GM12878 (cell line): ENCODE data around the gene PEX6. TPM values are rescaled to one million over a fixed set of nuclear protein-coding genes. Genes with fewer than 3 reads are reported as not detected.

Source experiments
- ATAC-seq: fragments of 200-7000 bp; cut with Tn5 transposase; 3 replicates; pipeline ENCODE4 v1.9.1; 2020; ENCODE audit warnings: mild to moderate bottlenecking, moderate library complexity
- BruUV-seq: library from RNA; stranded (reverse); fragments of 400-500 nt; replicated peaks from 2 replicates; lab custom pipeline; 2021; lab: Mats Ljungman, UMichigan
- CTCF ChIA-PET: fragments of 300-600 bp; sonication (Branson Sonifier 250); formaldehyde crosslinking; extraction: SDS; loops from one replicate; lab custom pipeline; 2021; ENCODE audit warnings: inconsistent platforms; lab: Yijun Ruan, JAX
- POLR2A ChIA-PET: fragments of 350-600 bp; formaldehyde crosslinking; extraction: SDS; loops from one replicate; lab custom pipeline; 2021; ENCODE audit warnings: inconsistent platforms; lab: Charles Lee
- RAD21 ChIA-PET: fragments of 300-600 bp; sonication (Branson Sonifier 250); formaldehyde crosslinking; loops from one replicate; lab custom pipeline; 2023; ENCODE audit warnings: antibody characterized with exemption; ENCODE audit not compliant: unreplicated experiment; lab: Charles Lee
- SMC1A ChIA-PET: fragments of 300-600 bp; sonication (Branson Sonifier 250); formaldehyde crosslinking; loops from one replicate; lab custom pipeline; 2023; ENCODE audit not compliant: unreplicated experiment, uncharacterized antibody; lab: Charles Lee
- DNase-seq: peaks from one replicate; pipeline ENCODE4 v3.0.0-alpha.2; 2011; ENCODE audit warnings: low read depth, low spot score
- FAIRE-seq: peaks from 3 replicates; lab custom pipeline; 2011; peaks lifted over from hg19 to GRCh38; lab: Jason Lieb, UNC
- H2AFZ ChIP-seq: 2 replicates; pipeline ENCODE4 v1.6.0; 2011; ENCODE audit warnings: low read depth, low read length, control low read depth; ENCODE audit not compliant: control insufficient read depth
- H3K27ac ChIP-seq: 2 replicates; pipeline ENCODE4 v1.5.1; 2011; ENCODE audit warnings: control low read depth; ENCODE audit not compliant: control insufficient read depth, insufficient read depth
- H3K27me3 ChIP-seq, 2 experiments: replicated peaks in 1 of 2; 2 replicates each; pipeline versions ENCODE4 v1.6.0 to v1.6.1; 2011; ENCODE audit warnings: low read length in 1 of 2; ENCODE audit not compliant: control insufficient read depth in 2 of 2, insufficient read depth in 2 of 2
- H3K36me3 ChIP-seq, 2 experiments: 2 replicates each; pipeline ENCODE4 v1.5.1; 2011; ENCODE audit warnings: low read length in 1 of 2; ENCODE audit not compliant: control insufficient read depth in 2 of 2, insufficient read depth in 2 of 2
- H3K4me1 ChIP-seq: 2 replicates; pipeline ENCODE4 v1.6.1; 2011; ENCODE audit warnings: mild to moderate bottlenecking, low read length, moderate library complexity, mixed read lengths; ENCODE audit not compliant: control insufficient read depth, insufficient read depth
- H3K4me2 ChIP-seq: 2 replicates; pipeline ENCODE4 v1.6.0; 2011; ENCODE audit warnings: control low read depth; ENCODE audit not compliant: control insufficient read depth, insufficient read depth
- H3K4me3 ChIP-seq: fragments of 200-600 bp; sonication (generic); 2 replicates; pipeline ENCODE4 v1.5.1; 2016
- H3K79me2 ChIP-seq: 2 replicates; pipeline ENCODE4 v1.6.0; 2011; ENCODE audit warnings: low read length; ENCODE audit not compliant: control insufficient read depth, insufficient read depth
- H3K9ac ChIP-seq: 2 replicates; pipeline ENCODE4 v1.8.0; 2011; ENCODE audit warnings: low read length, control low read depth, mixed read lengths; ENCODE audit not compliant: control insufficient read depth, insufficient read depth
- H3K9me3 ChIP-seq: replicated peaks from 3 replicates; pipeline ENCODE4 v1.5.1; 2011; ENCODE audit warnings: mild to moderate bottlenecking, low read length; ENCODE audit not compliant: control insufficient read depth, insufficient read depth
- H4K20me1 ChIP-seq: 2 replicates; pipeline ENCODE4 v1.6.0; 2011; ENCODE audit not compliant: control insufficient read depth, insufficient read depth
- ASH2L ChIP-seq: fragments of 300-600, 200-600 bp; sonication (generic); IDR thresholded peaks from 2 replicates; pipeline ENCODE4 v1.6.1; 2017; ENCODE audit warnings: low read depth, mild to moderate bottlenecking, borderline replicate concordance
- BCL11A ChIP-seq: IDR thresholded peaks from 2 replicates; pipeline ENCODE4 v1.6.1; 2011; ENCODE audit warnings: low read depth, low read length
- E4F1 ChIP-seq: fragments of 450-650 bp; IDR thresholded peaks from 2 replicates; pipeline ENCODE4 v1.6.1; 2018; ENCODE audit warnings: borderline replicate concordance, mild to moderate bottlenecking; ENCODE audit not compliant: partially characterized antibody
- GABPA ChIP-seq: IDR thresholded peaks from 2 replicates; pipeline ENCODE4 v1.6.1; 2014; ENCODE audit warnings: antibody characterized with exemption, low read depth, mild to moderate bottlenecking, inconsistent platforms
- NFXL1 ChIP-seq: fragments of 450-650 bp; IDR thresholded peaks from 2 replicates; pipeline ENCODE4 v1.6.1; 2017; ENCODE audit warnings: antibody characterized with exemption, mild to moderate bottlenecking, borderline replicate concordance
- NRF1 ChIP-seq: conservative IDR thresholded peaks from 2 replicates; pipeline ENCODE4 v1.6.1; 2011; ENCODE audit warnings: mild to moderate bottlenecking, low read depth, low read length, improper control_type of control experiment
- PML ChIP-seq: IDR thresholded peaks from 2 replicates; pipeline ENCODE4 v1.6.1; 2012; ENCODE audit warnings: low read length, inconsistent platforms
- TARDBP ChIP-seq: IDR thresholded peaks from 2 replicates; pipeline ENCODE4 v1.6.1; 2016; ENCODE audit warnings: borderline replicate concordance
- ZNF24 ChIP-seq: fragments of 450-650 bp; IDR thresholded peaks from 2 replicates; pipeline ENCODE4 v1.6.1; 2017; ENCODE audit warnings: antibody characterized with exemption, mild to moderate bottlenecking
- ZZZ3 ChIP-seq: IDR thresholded peaks from 2 replicates; pipeline ENCODE4 v1.6.1; 2011; ENCODE audit warnings: low read depth; ENCODE audit not compliant: control insufficient read depth, insufficient read length
- WGBS: methylation state at CpG from one replicate; pipeline ENCODE4 v1.1.6; 2016; ENCODE audit warnings: low lambda C conversion rate; ENCODE audit not compliant: insufficient replicate concordance, insufficient coverage; ENCODE audit errors: missing lambda C conversion rate; 5-methylcytosine and 5-hydroxymethylcytosine counted together
- in situ Hi-C: fragments of 300-500 bp; cut with MboI; formaldehyde crosslinking; loops from 9 replicates; pipeline ENCODE4 v1.14.3; 2018; ENCODE audit warnings: mixed read lengths
- intact Hi-C: fragments of 100-400 bp; cut with micrococcal nuclease; formaldehyde crosslinking; loops from one replicate; pipeline ENCODE4 v1.14.2; 2022; ENCODE audit not compliant: unreplicated experiment
- polyA plus RNA-seq, 11 experiments: library from polyadenylated mRNA; depleted of rRNA in 4 of 11; unstranded in 6 of 11; stranded (reverse) in 5 of 11; fragments of >200 nt; fragmentation: Nextera tagmentation in 4 of 11; fragmentation: Illumina TruSeq in 1 of 11; extraction: Ambion mirVana in 4 of 11; extraction: Trizol in 1 of 11; gene quantifications; 1 replicate in 1 of 11; 2 replicates in 10 of 11; pipeline versions ENCODE4 v1.2.1 to v1.2.3, GENCODE V29; 2011 to 2016; ENCODE audit warnings: inconsistent platforms in 2 of 11, missing spikeins in 2 of 11, low read depth in 1 of 11
- total RNA-seq, 4 experiments: library from RNA; depleted of rRNA in 3 of 4; stranded (reverse); fragments of >200 nt in 3 of 4; fragmentation: Illumina TruSeq in 1 of 4; extraction: Trizol in 1 of 4; gene quantifications; 2 replicates each; pipeline versions ENCODE4 v1.2.1 to v1.2.3, GENCODE V29; 2013 to 2021
- TF ChIP-seq, protein P1 (sequence below): fragments of 450-650 bp; IDR thresholded peaks from 2 replicates; pipeline ENCODE4 v1.6.1; 2016; ENCODE audit warnings: mild to moderate bottlenecking

The PEX6 gene
- total and polyA plus RNA-seq, 10 of the 15 experiments (the other 5 are each of a cell fraction or from before 2014, with no cell fraction given) = 0.39 to 21.1 (median 7.8) TPM

- H2AFZ ChIP-seq = no peak overlapping the region
- ATAC-seq (no peak), DNase-seq (no peak), FAIRE-seq (no peak)
- no peak for TF ChIP-seq TARDBP
- TF ChIP-seq NFXL1 = no peak
- no peaks in the 10 kb centered on the region for H3K27me3 ChIP-seq
- ChIA-PET CTCF (interaction anchor here (1.1 kb wide), 1 partner anchor 11 kb away, joined by 3 read pairs; the partner anchor contains the start of genes KLHDC3 and MEA1), SMC1A (interaction anchor here (0.6 to 1.1 kb wide), 2 partner anchors 10 to 30 kb away, joined by 3 to 5 read pairs; partner anchors contain the start of genes KLHDC3 and MEA1), RAD21 (interaction anchor here (1.2 to 1.4 kb wide), 2 partner anchors 10 to 41 kb away, joined by 3 to 4 read pairs; partner anchors contain the start of genes KLHDC3 and PPP2R5D), POLR2A (interaction anchor here (1.4 to 3.4 kb wide), 3 partner anchors 10 to 35 kb away, joined by 3 to 12 read pairs (median 9); partner anchors contain the start of genes KLC4, KLHDC3, MEA1 and MRPL2)
- peaks cover 14% of the 10 kb centered on the region for H3K4me1 ChIP-seq
- peaks cover 3% of the 10 kb centered on the region; the same call in 1 of the 2 replicates for H4K20me1 ChIP-seq
- H3K79me2 ChIP-seq = peaks cover 21% of the 10 kb centered on the region
- no peak overlapping the region for H3K4me2 ChIP-seq
- no peak overlapping the region for H3K27ac ChIP-seq
- no peaks in the 10 kb centered on the region for H3K9me3 ChIP-seq
- H3K36me3 ChIP-seq = peaks cover 12 to 20% of the 10 kb centered on the region in 2 experiments
- in situ Hi-C loops = no loop called here
- intact Hi-C loops = no loop called here
- no peak overlapping the region for H3K9ac ChIP-seq
- 94% methylated on average over 2 of the region's 2 CpGs for WGBS
- TSS peak; percentile 41 for BruUV-seq
- no peak overlapping the region for H3K4me3 ChIP-seq
Measured at GRCh38 chr6:43024436-43024835, 45.5 kb upstream of the PEX6 start.

DNA sequence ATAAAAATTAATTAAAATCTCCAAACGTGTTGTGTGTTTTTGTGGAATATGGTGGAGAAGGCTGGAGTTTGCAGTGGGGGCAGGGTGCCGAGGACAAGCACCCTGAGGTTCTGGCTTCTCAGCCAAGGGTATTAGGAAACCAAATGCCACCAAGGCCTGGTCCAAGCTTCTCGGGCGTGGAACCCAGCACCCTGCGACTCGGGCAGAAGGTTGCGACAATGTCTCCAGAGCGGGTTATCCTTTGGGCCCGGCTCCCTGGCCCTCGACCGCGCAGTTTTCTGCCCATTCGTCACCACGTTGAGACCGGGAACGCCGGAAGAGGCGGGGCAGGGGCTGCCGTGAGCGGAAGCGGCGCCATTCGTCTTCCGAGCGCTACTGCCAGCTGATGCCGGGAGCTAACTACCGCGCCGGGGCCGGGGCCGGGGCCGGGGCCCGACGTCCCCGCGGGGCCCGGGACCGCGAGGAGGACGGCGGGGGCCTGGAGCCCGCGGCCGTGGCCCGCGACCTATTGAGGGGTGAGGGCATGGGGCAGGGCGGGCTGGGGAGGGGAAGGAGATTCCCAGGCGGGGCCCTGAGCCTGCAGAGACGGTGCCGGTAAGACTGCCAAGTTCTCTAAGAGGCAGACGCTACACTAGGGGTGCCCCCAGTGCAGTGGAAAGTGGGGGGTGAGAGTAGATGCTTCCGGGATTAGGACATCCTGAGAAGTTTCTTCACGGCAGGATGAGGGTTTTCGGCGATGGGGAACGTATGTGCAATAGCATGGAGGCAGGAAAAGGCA, 42.5 kb upstream of the PEX6 start, which contains the start of gene RRP36:
RRP36 (plus strand) TSS at position 354 of the 778 bp plus-strand sequence; CDS start at position 386, 32 bp downstream.
- in situ Hi-C loops = no loop called here
- Histone ChIP-seq H3K4me1 (peaks cover 14% of the 10 kb centered on the region), H3K9me3 (no peaks in the 10 kb centered on the region), H4K20me1 (peaks cover 3% of the 10 kb centered on the region; the same call in 1 of the 2 replicates), H3K27ac (peak within 1 kb of the TSS; percentile 77), H3K36me3 (peaks cover 4 to 15% of the 10 kb centered on the region in 2 experiments), H3K79me2 (peaks cover 21% of the 10 kb centered on the region), H3K27me3 (no peaks in the 10 kb centered on the region), H3K9ac (peak within 1 kb of the TSS; percentile 80), H3K4me2 (peak within 1 kb of the TSS; percentile 85), H3K4me3 (peak within 1 kb of the TSS; percentile 100), H2AFZ (peak within 1 kb of the TSS; percentile 70)
- ChIA-PET POLR2A (interaction anchor here (0.5 to 3.4 kb wide), 11 partner anchors 7 to 127 kb away, joined by 3 to 12 read pairs (median 4); partner anchors contain the start of genes CUL7, KLC4, KLHDC3 and MRPL2), RAD21 (interaction anchor here (1.4 to 2.0 kb wide), 2 partner anchors 8 to 42 kb away, joined by 3 to 5 read pairs; partner anchors contain the start of genes KLHDC3, MEA1 and PEX6), SMC1A (interaction anchor here (1.0 to 2.0 kb wide), 3 partner anchors 9 to 119 kb away, joined by 3 to 5 read pairs (median 3); partner anchors contain the start of gene CUL7), CTCF (interaction anchor here (0.6 to 1.7 kb wide), 2 partner anchors 122 to 348 kb away, joined by 3 to 7 read pairs; no protein-coding TSS in a partner anchor)
- BruUV-seq = TSS peak; percentile 56
- DNase-seq (no peak), ATAC-seq (peak; percentile 98), FAIRE-seq (no peak)
- 1% methylated on average over 29 of the region's 56 CpGs for WGBS
- intact Hi-C loops = no loop called here
- peak; percentile 42; the same call in 1 of the 2 replicates for TF ChIP-seq PML
- TF ChIP-seq, protein P1, sequence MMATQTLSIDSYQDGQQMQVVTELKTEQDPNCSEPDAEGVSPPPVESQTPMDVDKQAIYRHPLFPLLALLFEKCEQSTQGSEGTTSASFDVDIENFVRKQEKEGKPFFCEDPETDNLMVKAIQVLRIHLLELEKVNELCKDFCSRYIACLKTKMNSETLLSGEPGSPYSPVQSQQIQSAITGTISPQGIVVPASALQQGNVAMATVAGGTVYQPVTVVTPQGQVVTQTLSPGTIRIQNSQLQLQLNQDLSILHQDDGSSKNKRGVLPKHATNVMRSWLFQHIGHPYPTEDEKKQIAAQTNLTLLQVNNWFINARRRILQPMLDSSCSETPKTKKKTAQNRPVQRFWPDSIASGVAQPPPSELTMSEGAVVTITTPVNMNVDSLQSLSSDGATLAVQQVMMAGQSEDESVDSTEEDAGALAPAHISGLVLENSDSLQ = peak; percentile 27; the same call in 1 of the 2 replicates
- peak; percentile 88 for TF ChIP-seq GABPA
- no peak for TF ChIP-seq ZNF24
- TF ChIP-seq ASH2L = no peak
- TF ChIP-seq NRF1 = no peak
- no peak for TF ChIP-seq E4F1
- no peak for TF ChIP-seq BCL11A
- TF ChIP-seq ZZZ3 = no peak
